HG03457 (cell line): ENCODE results near the gene ZSCAN2.

ENCODE experiments used
- ATAC-seq: cut with Tn5 transposase; IDR thresholded peaks from one replicate; pipeline ENCODE4 v1.9.1; 2021; ENCODE audit warnings: moderate number of reproducible peaks; ENCODE audit not compliant: unreplicated experiment

Gene ZSCAN2

GRCh38 chr15:84668221-84668982 lies 67.6 kb downstream of the ZSCAN2 start:
- ATAC-seq, result no peak

GRCh38 chr15:84669726-84670125 lies 68.9 kb downstream of the ZSCAN2 start:
- ATAC-seq, result no peak

- no peak for ATAC-seq
Observed at GRCh38 chr15:84671211-84671610, 70.4 kb downstream of the ZSCAN2 start.
